ENCODE measurements around the gene CACNA2D2.

DNA sequence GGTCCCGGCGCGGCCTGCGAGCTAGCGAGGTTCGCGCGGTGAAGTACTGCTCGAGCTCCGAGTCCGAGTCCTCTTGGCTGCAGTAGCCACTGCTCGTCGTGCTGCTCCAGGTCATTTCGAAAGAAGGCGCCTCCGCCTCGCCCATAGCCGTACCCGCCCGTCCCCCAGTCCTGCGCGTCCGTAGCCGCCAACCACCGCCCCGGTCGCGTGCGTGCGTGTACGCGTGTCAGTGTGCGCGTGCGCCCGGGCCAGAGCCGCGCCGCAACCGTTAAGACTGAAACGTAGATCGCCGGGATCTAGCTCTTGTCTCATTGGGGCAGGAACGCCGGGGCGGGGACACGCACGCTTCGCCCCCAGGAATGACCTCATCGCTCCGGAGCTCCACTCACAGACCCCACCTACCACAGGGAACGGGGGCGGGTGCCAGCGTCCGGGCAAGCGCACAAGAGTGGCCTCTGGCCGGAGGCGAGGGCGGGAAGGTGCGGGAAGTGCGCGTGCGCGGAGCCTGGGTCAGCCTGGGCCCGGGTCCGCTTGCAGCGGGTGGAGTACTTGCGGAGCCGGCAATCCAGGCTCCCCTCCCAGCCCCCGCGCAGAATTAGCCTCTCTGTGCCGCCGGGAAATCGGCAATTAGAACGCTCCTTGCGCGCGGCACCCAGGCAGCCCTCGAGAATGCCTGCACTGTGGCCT, 166.1 kb downstream of the CACNA2D2 start:
- TF ChIP-seq GABPA (IDR thresholded peaks at IDR 0.05; ENCODE audit: low read depth) (no peak), CTCF (IDR thresholded peaks at IDR 0.05; ENCODE audit: insufficient read depth, low read length) (no peak), POLR2AphosphoS5 (IDR thresholded peaks at IDR 0.05; ENCODE audit: low read depth) (peak; percentile 96), REST (IDR thresholded peaks at IDR 0.05; ENCODE audit: insufficient replicate concordance, low read depth) (no peak), SPI1 (IDR thresholded peaks at IDR 0.05; ENCODE audit: borderline replicate concordance, low read depth) (no peak)
